ENCODE results near the gene DHRS1.

Gene DHRS1

DNA sequence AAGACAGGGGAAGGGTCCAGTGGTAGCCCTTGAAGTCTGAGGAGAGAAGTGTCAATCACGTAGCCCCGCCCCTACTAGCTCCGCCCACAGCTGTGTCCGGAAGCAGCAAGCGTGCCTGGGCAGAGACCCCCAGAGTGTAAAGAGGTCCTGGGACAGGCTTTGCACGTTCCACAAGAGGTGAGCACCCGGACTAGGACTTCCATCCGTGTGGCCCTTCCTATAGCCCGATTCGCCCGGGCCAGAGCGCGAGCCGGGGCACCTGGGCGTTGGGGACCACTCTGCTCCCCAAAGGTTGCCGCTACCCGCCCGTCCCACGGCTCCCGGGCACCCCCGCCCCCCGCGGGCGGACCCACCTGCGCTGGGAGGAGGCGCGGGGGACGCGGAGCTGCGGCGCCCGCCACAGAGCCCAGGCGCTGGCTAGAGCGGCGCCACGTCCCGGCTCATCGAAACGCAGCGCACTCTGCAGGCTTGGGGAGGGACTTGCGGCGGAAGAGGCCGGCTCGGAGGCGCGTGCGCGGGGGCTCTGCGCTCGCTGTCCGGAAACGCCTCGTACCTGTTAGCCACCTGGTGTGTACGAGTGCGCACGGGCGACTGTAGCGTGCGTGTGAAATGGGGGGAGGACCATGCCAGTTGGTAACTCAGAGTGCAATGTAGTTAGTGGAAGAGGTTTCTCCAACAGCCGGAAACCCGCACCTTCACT, 28.3 kb downstream of the DHRS1 start, which contains the start of gene RABGGTA:
RABGGTA (minus strand) TSS at position 464 of the 700 bp plus-strand sequence. CDS start 482 bp downstream, outside the sequence.
- Histone ChIP-seq H3K27me3 (ENCODE audit: control insufficient read depth, insufficient read depth, low read length) (no peaks in the 10 kb centered on the region), H3K36me3 (ENCODE audit: control insufficient read depth, insufficient read depth, low read length) (no peaks in the 10 kb centered on the region), H3K9ac (ENCODE audit: low read length) (peak within 1 kb of the TSS; percentile 98), H3K4me1 (ENCODE audit: control insufficient read depth, insufficient read depth, low read length) (peaks cover 18% of the 10 kb centered on the region), H3K9me3 (ENCODE audit: control insufficient read depth, low read length) (no peaks in the 10 kb centered on the region), H3K4me3 (ENCODE audit: low read length) (peak within 1 kb of the TSS; percentile 52)

DNA sequence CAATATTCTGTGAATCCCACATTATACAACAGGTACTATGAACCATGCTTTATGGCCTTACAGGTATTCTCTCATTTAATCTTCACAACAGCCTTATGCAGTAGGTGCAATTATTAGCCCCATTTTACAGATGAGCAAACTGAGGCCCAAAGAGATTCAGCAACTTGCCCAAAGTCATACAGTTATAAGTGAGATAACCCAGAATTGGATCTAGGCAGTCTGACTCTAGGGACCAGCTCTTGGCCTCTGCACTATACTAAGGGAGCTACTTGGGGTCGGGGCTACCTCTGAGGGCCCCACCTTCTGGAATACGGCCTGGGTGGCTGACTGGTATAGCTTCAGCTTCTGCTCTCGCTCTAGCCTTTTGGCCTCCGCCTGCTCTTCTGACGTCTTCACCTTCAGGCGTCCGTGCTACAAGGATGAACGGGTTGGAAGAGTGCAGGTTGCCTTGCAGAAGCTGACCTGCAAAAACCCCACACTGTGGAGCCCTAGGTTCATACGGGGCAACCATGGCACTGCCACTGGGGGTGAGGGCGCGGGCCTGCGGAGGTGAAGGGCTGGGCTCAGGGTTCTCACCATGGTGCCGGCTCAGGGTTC, 28.9 kb downstream of the DHRS1 start:
- peaks cover 18% of the 10 kb centered on the region for H3K4me1 ChIP-seq (ENCODE audit: control insufficient read depth, insufficient read depth, low read length)
- no peaks in the 10 kb centered on the region for H3K9me3 ChIP-seq (ENCODE audit: control insufficient read depth, low read length)
- no peaks in the 10 kb centered on the region for H3K27me3 ChIP-seq (ENCODE audit: control insufficient read depth, insufficient read depth, low read length)
- no peaks in the 10 kb centered on the region for H3K36me3 ChIP-seq (ENCODE audit: control insufficient read depth, insufficient read depth, low read length)
- peak overlapping the region; percentile 98 for H3K9ac ChIP-seq (ENCODE audit: low read length)
- peak overlapping the region; percentile 52 for H3K4me3 ChIP-seq (ENCODE audit: low read length)

DNA sequence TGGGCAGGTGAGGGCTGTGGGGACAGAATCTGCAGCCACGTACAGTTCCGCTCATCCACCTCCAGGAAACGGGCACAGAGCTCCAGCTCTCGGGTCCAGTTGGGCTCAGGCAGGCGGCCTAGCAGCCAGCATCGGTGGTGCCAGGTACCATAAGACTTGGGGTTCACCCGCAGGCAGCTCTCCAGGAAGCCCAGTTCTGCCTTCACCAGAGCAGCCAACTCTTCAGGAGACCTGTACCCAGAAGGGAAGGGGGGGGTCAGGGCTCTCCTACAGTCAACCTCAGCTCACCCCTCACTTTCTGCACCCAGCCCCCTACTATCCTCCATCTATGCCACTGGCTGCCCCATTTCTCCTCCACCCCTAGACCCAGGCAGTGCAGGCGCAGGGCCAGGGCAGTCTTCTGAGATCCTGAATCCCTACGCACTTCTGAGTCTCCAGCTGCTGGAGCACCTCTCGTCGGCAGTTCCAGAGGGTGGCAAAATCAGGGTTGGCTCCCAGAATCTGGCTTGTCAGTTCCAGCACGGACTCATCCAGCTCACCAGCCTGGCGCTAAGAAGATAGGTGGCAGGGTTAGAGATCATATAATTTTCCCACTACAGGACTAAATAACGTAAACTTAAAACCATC, 29.6 kb downstream of the DHRS1 start:
- Histone ChIP-seq H3K9me3 (ENCODE audit: control insufficient read depth, low read length) (no peaks in the 10 kb centered on the region), H3K36me3 (ENCODE audit: control insufficient read depth, insufficient read depth, low read length) (no peaks in the 10 kb centered on the region), H3K9ac (ENCODE audit: low read length) (no peak overlapping the region), H3K4me1 (ENCODE audit: control insufficient read depth, insufficient read depth, low read length) (peaks cover 18% of the 10 kb centered on the region), H3K4me3 (ENCODE audit: low read length) (no peak overlapping the region), H3K27me3 (ENCODE audit: control insufficient read depth, insufficient read depth, low read length) (no peaks in the 10 kb centered on the region)

DNA sequence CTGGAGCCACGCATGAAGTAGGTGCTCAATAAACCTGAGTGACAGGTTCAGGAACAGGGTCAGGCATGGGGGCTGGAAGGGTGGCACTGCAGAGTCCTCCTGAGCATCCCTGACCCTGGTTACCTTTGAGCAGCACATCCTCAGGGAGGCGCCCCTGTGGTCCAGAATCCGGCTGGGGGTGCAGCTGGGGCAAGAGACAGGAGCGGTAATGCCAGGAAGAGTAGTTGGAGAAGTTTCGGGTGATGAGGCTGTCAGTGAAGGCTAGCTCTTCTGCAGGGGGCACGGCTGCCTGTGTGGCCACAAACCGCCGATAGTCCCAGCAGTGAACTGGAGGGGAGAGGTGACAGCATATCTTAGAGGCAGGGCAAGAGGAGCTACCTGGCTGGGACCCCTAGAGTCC, 30.2 kb downstream of the DHRS1 start:
- Histone ChIP-seq H3K4me1 (ENCODE audit: control insufficient read depth, insufficient read depth, low read length) (peaks cover 16% of the 10 kb centered on the region), H3K36me3 (ENCODE audit: control insufficient read depth, insufficient read depth, low read length) (no peaks in the 10 kb centered on the region), H3K9me3 (ENCODE audit: control insufficient read depth, low read length) (no peaks in the 10 kb centered on the region), H3K27me3 (ENCODE audit: control insufficient read depth, insufficient read depth, low read length) (no peaks in the 10 kb centered on the region), H3K9ac (ENCODE audit: low read length) (no peak overlapping the region), H3K4me3 (ENCODE audit: low read length) (no peak overlapping the region)

DNA sequence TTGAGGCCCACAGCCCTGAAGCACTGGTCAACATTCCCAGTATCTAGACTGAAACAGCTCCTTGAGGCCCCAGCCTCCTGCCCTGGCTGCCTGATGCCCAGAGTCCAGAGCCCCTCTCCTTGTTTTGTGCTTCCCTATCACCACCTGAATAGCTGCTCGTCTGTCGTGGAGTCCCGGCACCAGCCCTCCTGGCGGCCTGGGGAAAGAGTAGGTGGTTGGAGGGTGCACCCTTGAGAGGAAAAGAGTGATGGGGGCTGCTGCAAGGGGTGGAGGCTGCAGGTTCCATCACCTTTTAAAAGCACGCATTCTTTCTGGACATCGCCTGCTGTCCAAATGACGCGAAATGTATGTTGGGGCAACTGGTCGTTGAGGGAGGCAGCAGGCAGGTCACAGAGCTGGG, 31.4 kb downstream of the DHRS1 start:
- H3K9me3 ChIP-seq (ENCODE audit: control insufficient read depth, low read length), result no peaks in the 10 kb centered on the region
- no peaks in the 10 kb centered on the region for H3K27me3 ChIP-seq (ENCODE audit: control insufficient read depth, insufficient read depth, low read length)
- H3K4me3 ChIP-seq (ENCODE audit: low read length), result no peak overlapping the region
- H3K9ac ChIP-seq (ENCODE audit: low read length), result no peak overlapping the region
- H3K36me3 ChIP-seq (ENCODE audit: control insufficient read depth, insufficient read depth, low read length), result no peaks in the 10 kb centered on the region
- H3K4me1 ChIP-seq (ENCODE audit: control insufficient read depth, insufficient read depth, low read length), result peaks cover 9% of the 10 kb centered on the region

DNA sequence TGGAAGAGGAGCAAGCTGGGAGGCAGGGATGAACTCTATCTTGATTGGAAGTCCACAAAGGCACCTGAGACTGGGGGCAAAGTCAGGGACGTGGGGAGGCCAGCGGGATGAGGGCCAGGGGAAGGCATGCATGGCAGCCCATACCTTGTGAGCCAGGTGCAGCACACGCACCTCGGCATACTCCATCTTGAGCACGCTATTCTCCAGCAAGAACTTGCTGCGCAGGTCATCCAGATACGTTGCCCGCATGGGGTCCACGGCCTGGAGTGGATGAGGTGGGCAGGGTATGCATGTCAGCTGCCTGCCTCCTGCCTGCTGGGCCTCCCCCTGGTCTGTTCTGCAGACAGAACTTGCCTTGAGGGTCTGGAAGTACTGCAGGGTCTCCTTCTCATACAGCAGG, 32.1 kb downstream of the DHRS1 start:
- peaks cover 9% of the 10 kb centered on the region for H3K4me1 ChIP-seq (ENCODE audit: control insufficient read depth, insufficient read depth, low read length)
- H3K36me3 ChIP-seq (ENCODE audit: control insufficient read depth, insufficient read depth, low read length), result no peaks in the 10 kb centered on the region

DNA sequence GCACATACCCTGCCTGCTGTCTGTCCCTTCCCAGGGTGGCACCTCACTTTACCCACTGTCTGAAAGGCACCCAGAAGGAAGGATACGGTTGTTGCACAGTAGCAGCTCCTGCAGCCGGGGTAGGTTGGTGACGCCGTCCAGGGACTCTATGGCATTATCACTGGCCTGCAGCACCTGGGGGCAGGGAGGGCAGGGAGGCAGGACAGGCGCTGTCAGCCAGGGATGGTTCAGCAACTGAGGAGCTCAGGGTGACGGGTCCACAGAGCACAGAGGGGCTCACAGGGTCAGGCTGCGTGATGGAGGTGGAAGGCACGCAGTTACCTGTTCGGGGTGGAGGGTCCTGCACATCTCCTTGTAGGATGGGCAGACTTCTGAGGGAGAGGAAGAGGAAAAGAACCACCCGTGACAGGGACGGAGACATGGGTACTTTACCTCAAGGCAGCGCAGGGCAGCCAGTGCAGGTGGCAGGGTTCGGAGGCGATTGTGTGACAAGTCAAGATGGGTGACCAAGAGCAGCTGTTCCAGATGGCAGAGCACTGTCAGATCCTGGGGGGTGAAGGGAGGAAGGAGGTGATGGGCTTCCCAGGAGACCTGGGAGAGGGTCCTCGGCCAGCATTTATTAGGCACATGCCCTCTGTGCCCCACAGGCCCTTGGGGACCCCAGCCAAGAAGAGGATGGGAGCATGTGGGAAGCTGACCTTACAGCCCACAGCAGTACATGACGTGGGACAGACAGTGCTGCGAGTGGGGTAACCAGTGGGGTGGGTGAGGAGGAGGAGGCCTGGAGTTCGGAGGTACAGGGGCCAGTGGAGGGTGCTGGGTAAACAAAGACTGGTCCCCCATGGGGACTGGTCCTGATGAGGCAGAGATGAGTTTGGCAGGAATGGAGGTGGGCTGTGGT, 33.0 kb downstream of the DHRS1 start:
- H3K9me3 ChIP-seq (ENCODE audit: control insufficient read depth, low read length), result no peaks in the 10 kb centered on the region
- no peaks in the 10 kb centered on the region for H3K36me3 ChIP-seq (ENCODE audit: control insufficient read depth, insufficient read depth, low read length)
- H3K4me1 ChIP-seq (ENCODE audit: control insufficient read depth, insufficient read depth, low read length), result peaks cover 5% of the 10 kb centered on the region
- no peak overlapping the region for H3K9ac ChIP-seq (ENCODE audit: low read length)
- no peaks in the 10 kb centered on the region for H3K27me3 ChIP-seq (ENCODE audit: control insufficient read depth, insufficient read depth, low read length)
- no peak overlapping the region for H3K4me3 ChIP-seq (ENCODE audit: low read length)

More for the DNA sequence above, 32.1 kb downstream of the DHRS1 start:
- Histone ChIP-seq H3K27me3 (ENCODE audit: control insufficient read depth, insufficient read depth, low read length) (no peaks in the 10 kb centered on the region), H3K9me3 (ENCODE audit: control insufficient read depth, low read length) (no peaks in the 10 kb centered on the region), H3K9ac (ENCODE audit: low read length) (no peak overlapping the region), H3K4me3 (ENCODE audit: low read length) (no peak overlapping the region)

DNA sequence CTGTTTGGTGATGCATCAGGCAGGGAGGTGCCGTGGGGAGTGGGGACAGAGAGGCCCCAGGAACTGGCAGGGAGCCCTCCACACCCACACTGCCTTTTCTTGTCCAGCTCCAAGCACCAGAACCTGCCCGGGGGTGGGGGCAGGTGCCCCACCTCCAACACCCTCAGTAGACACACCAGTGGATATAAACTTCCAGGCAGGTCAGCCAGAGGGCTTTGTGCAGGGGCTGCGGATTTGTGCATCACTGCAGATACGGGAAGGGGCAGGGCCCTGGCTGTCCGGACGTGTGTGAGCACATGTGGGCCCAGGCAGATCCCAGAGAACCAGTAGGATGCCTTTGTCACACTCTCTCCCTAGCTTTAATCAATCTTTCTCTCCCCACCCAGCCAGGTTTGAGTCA, 35.3 kb downstream of the DHRS1 start:
- Histone ChIP-seq H3K9me3 (ENCODE audit: control insufficient read depth, low read length) (no peaks in the 10 kb centered on the region), H3K36me3 (ENCODE audit: control insufficient read depth, insufficient read depth, low read length) (no peaks in the 10 kb centered on the region), H3K4me3 (ENCODE audit: low read length) (no peak overlapping the region), H3K4me1 (ENCODE audit: control insufficient read depth, insufficient read depth, low read length) (no peaks in the 10 kb centered on the region), H3K27me3 (ENCODE audit: control insufficient read depth, insufficient read depth, low read length) (no peaks in the 10 kb centered on the region), H3K9ac (ENCODE audit: low read length) (no peak overlapping the region)

DNA sequence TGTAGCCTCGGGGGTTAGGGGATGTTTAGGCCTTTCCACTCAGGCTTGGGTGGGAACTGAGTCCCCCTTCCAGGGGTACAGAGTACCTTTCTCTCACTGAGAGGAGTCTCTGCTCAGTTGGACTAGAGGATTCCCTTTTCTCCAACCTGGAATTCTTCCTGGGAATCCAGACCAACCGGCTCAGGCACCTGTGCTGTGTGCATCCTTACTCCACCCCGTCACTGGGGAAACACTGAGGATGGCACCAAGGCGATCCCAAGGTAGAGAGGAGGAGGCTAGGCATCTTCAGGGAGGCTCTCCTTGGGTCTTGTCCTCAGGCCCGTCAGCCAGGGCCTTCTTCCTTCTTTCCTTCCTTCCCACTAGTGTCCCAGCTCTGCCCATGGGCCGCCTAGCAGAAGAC, 35.7 kb downstream of the DHRS1 start:
- Histone ChIP-seq H3K4me3 (ENCODE audit: low read length) (no peak overlapping the region), H3K36me3 (ENCODE audit: control insufficient read depth, insufficient read depth, low read length) (no peaks in the 10 kb centered on the region), H3K9me3 (ENCODE audit: control insufficient read depth, low read length) (no peaks in the 10 kb centered on the region), H3K27me3 (ENCODE audit: control insufficient read depth, insufficient read depth, low read length) (no peaks in the 10 kb centered on the region), H3K9ac (ENCODE audit: low read length) (no peak overlapping the region), H3K4me1 (ENCODE audit: control insufficient read depth, insufficient read depth, low read length) (no peaks in the 10 kb centered on the region)

DNA sequence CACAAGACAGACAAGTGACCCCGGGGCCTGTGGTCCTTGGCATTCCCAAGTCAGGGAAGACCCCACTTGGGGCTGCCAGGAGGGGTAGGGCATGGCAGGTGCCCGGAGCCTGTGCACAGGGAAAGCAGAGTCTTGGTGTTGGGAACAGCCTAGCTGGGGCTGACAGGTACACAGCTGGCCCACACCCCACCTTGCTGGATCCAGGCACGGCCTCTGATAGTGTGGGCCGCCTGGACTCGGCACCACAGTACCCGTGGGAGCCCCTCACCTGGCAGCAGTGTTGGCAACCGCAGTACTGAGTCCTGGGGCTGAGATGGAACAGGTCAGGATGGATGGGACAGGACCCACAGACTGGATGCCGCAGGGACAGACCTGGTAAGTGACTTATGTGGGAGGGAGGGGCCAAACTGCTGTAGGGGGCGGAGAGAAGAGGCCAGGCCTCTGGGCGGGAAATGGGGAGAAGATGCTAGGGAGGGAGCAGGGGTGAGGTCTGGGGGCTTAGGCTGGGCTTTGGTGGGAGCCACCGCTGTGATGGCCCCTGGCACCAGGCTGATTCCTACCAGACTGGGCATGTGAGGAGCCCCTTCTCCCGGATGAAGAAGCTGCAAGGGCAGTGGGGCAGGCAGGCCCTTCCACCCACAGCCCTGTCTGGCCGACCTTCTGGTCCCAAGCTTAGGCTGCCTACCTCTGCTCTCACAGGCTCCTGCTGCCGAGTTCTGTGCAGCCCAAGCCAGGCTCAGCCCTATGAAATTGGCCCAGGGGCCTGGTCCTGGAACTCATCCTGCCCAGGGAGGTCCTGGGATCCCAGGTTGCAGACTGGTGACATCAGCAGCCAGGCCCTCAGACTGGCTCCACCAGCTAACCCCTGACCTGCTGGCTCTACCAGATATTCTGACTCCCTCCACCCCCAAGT, 36.5 kb downstream of the DHRS1 start, which contains the start of gene TGM1:
TGM1 (minus strand) TSS at position 357 of the 913 bp plus-strand sequence. CDS start 825 bp downstream, outside the sequence.
- no peaks in the 10 kb centered on the region for H3K4me1 ChIP-seq (ENCODE audit: control insufficient read depth, insufficient read depth, low read length)
- H3K36me3 ChIP-seq (ENCODE audit: control insufficient read depth, insufficient read depth, low read length), result no peaks in the 10 kb centered on the region
- H3K27me3 ChIP-seq (ENCODE audit: control insufficient read depth, insufficient read depth, low read length), result no peaks in the 10 kb centered on the region
- no peaks in the 10 kb centered on the region for H3K9me3 ChIP-seq (ENCODE audit: control insufficient read depth, low read length)
- H3K9ac ChIP-seq (ENCODE audit: low read length), result no peak within 1 kb of the TSS
- H3K4me3 ChIP-seq (ENCODE audit: low read length), result no peak within 1 kb of the TSS

DNA sequence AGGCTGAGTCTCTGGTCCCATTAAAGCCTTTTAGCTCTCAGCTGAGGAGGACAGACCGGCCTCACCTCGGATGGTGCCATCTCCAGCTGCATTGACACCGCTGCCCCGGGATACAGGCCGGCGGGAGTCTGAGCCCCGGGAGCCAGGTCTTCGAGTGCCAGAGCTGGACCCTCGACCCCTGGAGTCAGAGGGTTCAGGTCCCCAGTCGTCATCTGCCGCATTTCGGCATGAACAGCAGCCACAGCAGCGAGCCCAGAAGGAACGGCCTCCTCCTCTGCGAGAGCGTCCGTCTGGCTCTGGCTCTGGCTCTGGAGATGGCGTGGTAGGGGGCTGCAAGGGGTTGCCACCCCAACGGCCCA, 37.6 kb downstream of the DHRS1 start:
- H3K4me3 ChIP-seq (ENCODE audit: low read length), result no peak overlapping the region
- no peaks in the 10 kb centered on the region for H3K27me3 ChIP-seq (ENCODE audit: control insufficient read depth, insufficient read depth, low read length)
- no peak overlapping the region for H3K9ac ChIP-seq (ENCODE audit: low read length)
- no peaks in the 10 kb centered on the region for H3K36me3 ChIP-seq (ENCODE audit: control insufficient read depth, insufficient read depth, low read length)
- no peaks in the 10 kb centered on the region for H3K4me1 ChIP-seq (ENCODE audit: control insufficient read depth, insufficient read depth, low read length)
- H3K9me3 ChIP-seq (ENCODE audit: control insufficient read depth, low read length), result no peaks in the 10 kb centered on the region
